ENCODE results near the gene ARL17B. TPM values are rescaled to one million over a fixed set of nuclear protein-coding genes. Genes with fewer than 3 reads are reported as not detected.

Gene ARL17B
- total RNA-seq, 1 experiment from 2014 or later, result 24.0 TPM

- no peak for TF ChIP-seq ELF4 (CRISPR knock-in tag; IDR thresholded peaks at IDR 0.05; ENCODE audit: low read depth)
Measured at GRCh38 chr17:46273541-46274236, 87.9 kb downstream of the ARL17B start (continued).

GRCh38 chr17:46270032-46270431 is 91.5 kb downstream of the ARL17B start:
- no peak overlapping the region for H3K4me3 Mint-ChIP-seq

More at GRCh38 chr17:46270032-46270431, 91.5 kb downstream of the ARL17B start:
- ChIA-PET POLR2A (interaction anchor here (0.6 kb wide), 1 partner anchor 1519 kb away, joined by 12 read pairs; no protein-coding TSS in a partner anchor), CTCF (no interaction called here)
- TF ChIP-seq OVOL2 (CRISPR knock-in tag; IDR thresholded peaks at IDR 0.05; ENCODE audit: borderline replicate concordance), result no peak
- no peak for TF ChIP-seq NR1H2 (CRISPR knock-in tag; IDR thresholded peaks at IDR 0.05)
- no peak for TF ChIP-seq ZNF263 (CRISPR knock-in tag; IDR thresholded peaks at IDR 0.05; ENCODE audit: low read depth)
- TF ChIP-seq, protein P1, sequence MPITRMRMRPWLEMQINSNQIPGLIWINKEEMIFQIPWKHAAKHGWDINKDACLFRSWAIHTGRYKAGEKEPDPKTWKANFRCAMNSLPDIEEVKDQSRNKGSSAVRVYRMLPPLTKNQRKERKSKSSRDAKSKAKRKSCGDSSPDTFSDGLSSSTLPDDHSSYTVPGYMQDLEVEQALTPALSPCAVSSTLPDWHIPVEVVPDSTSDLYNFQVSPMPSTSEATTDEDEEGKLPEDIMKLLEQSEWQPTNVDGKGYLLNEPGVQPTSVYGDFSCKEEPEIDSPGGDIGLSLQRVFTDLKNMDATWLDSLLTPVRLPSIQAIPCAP (CRISPR knock-in tag; IDR thresholded peaks at IDR 0.05), result no peak
- no peak for TF ChIP-seq ZNF281 (CRISPR knock-in tag; IDR thresholded peaks at IDR 0.05)
- TF ChIP-seq AFF4 (CRISPR knock-in tag; IDR thresholded peaks at IDR 0.05; ENCODE audit: borderline replicate concordance), result no peak
- TF ChIP-seq MLX (CRISPR knock-in tag; IDR thresholded peaks at IDR 0.05), result no peak
- no peak for TF ChIP-seq TCF7 (CRISPR knock-in tag; IDR thresholded peaks at IDR 0.05; ENCODE audit: low read depth)
- Mint-ChIP-seq H3K9me3 (no peaks in the 10 kb centered on the region), H3K36me3 (no peaks in the 10 kb centered on the region), H3K4me1 (peaks cover 9% of the 10 kb centered on the region), H3K27ac (no peak overlapping the region), H3K27me3 (ENCODE audit: low read depth) (peaks cover 46% of the 10 kb centered on the region)
- ATAC-seq (no peak), DNase-seq (ENCODE audit: low spot score) (no peak)

Measured in WTC11 (cell line).